Glomerular visceral epithelial cell (primary cell): ENCODE results near the gene BMPR1A.
"Not testable (repeated sequence)": the region's sequence is repeated elsewhere in the genome, so short reads cannot be mapped to it uniquely, and the experiment has no call there.

Experiments used
- DNase-seq: peaks from one replicate; pipeline ENCODE4 v3.0.0-alpha.2; 2016; ENCODE audit errors: extremely low spot score

Gene BMPR1A

GRCh38 chr10:86848747-86849146 lies 92.3 kb downstream of the BMPR1A start:
- no peak for DNase-seq

GRCh38 chr10:86849181-86849894 lies 92.9 kb downstream of the BMPR1A start:
- no peak for DNase-seq

DNA sequence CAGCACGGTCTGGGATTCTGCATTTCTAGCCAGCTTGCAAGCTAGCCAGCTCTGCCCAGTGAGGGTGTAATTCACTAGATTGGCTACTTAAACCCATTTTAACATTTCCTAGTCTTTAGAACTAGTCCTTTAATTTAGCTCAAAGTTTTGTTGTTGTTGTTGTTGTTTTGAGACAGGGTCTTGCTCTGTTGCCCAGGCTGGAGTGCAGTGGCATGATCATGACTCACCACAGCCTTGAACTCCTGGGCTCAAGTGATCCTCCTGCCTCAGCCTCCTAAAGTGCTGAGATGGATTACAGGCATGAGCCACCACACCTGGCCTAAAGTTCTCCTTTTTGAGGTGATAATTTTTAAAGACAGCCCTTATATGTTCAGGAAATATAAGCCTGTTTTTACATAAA lies 94.1 kb downstream of the BMPR1A start:
- no peak for DNase-seq

DNA sequence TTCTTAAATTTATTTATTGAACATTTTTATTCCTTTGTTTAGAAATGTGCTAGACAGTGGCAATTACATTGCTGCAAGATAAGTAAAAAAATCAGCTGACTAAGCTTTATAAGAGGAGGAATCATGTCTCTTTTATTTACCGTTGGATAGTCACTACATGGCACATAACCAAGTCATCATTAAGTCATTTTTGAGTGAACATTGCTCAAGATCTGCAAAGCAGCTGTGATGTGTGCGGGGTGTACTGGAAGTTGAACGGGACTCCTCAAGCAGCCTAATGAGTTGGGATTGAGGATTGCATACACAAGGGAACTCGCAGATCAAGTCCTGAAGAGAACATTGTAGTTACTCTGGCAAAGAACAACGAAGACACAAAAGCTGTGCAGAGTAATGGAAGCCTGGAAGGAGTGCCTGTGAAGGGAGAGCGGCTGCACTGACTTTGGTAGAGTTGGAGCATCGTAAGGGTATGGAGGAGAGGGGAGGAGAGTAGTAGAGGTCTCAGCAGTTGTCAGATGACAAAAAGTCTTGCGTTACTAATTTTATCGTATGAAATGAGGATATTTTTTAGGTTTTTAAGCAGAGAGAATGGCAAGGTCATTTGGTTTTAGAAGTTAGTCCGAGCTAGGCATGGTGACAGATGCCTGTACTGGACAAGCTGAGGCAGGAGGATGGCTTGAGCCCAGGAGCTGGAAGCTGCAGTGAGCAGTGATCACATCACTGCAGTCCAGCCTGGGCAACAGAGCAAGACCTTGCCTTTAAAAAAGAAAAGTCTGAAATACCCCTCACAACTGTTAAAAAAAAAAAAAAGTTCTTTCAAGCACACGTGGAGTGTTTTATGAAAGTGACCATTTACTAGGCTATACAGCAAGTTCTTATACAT lies 95.1 kb downstream of the BMPR1A start:
- DNase-seq = no peak

GRCh38 chr10:86853582-86853981 lies 97.2 kb downstream of the BMPR1A start:
- DNase-seq = not testable (repeated sequence)

DNA sequence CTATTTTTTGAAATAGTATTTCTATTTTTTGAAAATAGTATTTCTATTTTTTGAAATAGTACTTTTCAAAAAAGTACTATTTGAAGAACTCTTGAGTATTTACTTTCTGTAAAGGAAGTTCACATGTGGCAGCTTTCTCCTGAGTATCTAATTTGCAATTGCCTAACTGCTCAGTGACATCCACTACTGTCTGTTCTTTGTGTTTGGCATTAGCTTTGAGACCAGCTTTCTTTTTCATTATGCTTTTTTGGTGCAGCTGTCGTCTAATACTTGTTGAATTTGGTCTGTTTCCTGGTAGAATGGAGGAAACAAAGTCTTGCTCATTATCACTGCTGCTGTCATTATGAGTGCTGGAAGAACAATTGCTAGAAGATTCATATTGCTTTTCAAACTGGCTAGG lies 99.1 kb downstream of the BMPR1A start:
- no peak for DNase-seq

DNA sequence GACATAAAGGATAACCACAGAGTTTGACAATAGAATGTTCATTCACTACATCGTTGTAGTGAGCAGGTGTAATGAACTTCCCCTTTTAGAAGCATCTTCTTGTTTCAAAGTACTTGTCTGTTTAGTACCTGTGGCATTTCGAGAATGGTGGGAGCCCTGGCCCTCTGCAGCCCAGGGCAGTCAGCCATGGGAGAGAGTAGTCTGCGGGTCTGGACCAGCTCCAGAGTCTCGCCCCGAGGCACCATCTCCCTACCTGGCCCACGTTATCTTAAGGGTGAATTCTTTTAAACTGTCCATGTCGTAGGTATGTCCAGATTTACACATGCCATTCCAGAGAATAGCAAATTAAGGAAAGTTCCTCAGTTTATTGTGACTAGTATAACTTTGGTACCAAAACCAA lies 99.7 kb downstream of the BMPR1A start:
- no peak for DNase-seq

GRCh38 chr10:86857128-86857721 lies 100.8 kb downstream of the BMPR1A start:
- no peak for DNase-seq

DNA sequence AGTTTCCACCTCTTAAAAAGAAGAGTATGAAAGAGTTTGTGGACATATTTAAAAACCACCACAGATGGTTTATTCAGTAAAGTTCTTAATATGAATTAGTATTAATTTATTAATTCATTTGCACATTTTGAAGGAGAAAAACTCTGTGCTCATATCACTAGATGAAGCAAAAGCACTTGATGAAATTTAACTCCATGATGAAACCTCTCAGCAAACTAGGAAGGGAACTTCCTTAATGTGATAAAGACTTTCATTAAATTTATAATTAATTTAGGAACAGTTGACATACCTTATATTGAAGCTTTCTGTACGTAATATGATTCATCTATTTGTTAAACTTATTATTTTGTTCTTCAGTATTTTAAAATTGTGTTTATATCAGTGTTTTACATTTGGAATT lies 101.6 kb downstream of the BMPR1A start:
- DNase-seq = no peak

DNA sequence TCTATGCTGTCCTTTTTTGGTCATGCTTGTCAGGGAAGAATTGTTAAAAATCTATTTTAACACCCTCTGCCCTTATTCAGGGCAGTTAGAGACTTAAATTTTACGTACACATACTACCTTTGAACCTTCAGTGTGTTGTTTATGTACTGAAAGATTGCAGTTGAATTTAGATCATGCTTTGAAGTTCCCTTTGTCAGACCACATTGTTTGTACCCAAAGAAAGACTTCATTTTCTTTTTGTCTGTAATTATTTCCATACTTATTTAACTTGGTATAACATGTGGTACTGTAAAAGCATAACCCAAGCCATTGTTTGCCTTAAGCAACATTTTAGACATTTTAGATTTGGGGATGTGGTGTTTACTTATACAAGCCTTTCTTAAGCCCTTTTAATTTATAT lies 104.9 kb downstream of the BMPR1A start:
- no peak for DNase-seq

DNA sequence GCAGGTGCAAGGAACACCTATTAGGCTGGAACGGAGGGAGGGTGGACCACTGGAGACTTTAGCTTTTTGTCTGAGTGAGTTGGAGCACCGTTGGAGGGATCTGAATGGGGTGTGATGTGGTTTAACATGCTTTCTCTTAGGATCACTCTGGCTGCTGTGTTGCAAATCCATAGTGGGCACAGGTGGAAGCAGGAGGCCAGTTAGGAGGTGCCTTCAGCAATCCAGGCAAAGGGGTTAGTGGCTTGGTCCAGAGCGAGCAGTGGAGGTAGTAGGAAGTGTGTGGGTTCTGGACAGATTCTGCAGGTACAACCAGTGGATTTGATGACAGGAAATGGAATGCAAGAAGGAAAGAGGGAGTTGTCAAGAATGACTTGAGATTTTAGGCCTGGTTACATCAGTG lies 106.0 kb downstream of the BMPR1A start:
- no peak for DNase-seq

DNA sequence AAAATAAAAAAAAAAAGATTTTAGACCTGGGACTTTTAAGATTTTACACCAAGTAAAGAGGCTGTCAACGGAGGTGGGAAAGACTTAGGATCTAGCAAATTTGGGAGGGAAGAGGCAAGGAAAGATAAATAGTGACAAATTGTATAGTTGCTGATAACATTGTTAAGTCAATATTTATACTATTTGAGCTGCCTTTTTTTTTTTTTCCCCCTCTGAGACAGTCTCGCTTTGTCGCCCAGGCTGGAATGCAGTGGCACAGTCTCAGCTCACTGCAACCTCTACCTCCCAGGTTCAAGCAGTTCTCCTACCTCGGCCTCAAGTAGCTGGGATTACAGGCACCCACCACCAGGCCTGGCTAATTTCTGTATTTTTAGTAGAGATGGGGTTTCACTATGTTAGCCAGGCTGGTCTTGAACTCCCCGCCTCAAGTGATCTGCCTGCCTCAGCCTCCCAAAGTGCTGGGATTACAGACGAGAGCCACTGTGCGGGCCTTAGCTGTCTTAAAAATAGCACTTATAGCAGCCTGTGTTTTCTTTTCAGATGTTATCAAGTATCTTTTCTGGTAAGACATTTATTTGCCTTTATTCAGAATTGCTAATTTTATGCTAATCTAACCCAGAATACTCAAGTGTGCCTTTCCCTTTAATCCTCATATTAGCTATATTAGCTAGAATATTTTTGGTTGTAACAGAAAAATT lies 106.5 kb downstream of the BMPR1A start:
- no peak for DNase-seq

GRCh38 chr10:86863484-86863842 lies 107.0 kb downstream of the BMPR1A start:
- DNase-seq = no peak

- not testable (repeated sequence) for DNase-seq
Observed at GRCh38 chr10:86865011-86865811, 108.8 kb downstream of the BMPR1A start.

GRCh38 chr10:86867149-86867548 lies 110.7 kb downstream of the BMPR1A start:
- DNase-seq = no peak

- DNase-seq = peak; percentile 83
Observed at GRCh38 chr10:86868353-86868752, 111.9 kb downstream of the BMPR1A start.

DNA sequence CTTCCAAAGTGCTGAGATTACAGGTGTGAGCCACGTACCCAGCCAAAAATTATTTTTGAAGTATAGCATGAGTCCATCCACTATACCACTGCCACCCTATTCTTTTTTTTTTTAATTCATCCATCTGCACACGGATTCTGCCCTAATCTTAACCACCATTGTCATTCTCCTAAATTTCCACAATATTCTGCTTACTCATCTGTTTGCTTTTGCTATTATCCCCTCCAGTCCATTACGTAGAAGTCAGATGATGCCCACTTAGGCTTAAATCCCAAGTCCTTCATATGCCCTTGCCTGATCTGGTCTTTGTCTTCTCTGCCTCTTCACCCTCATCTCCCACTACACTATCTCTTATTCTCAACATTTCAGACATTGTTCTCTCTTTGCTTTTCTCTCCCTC lies 114.3 kb downstream of the BMPR1A start:
- DNase-seq = no peak

DNA sequence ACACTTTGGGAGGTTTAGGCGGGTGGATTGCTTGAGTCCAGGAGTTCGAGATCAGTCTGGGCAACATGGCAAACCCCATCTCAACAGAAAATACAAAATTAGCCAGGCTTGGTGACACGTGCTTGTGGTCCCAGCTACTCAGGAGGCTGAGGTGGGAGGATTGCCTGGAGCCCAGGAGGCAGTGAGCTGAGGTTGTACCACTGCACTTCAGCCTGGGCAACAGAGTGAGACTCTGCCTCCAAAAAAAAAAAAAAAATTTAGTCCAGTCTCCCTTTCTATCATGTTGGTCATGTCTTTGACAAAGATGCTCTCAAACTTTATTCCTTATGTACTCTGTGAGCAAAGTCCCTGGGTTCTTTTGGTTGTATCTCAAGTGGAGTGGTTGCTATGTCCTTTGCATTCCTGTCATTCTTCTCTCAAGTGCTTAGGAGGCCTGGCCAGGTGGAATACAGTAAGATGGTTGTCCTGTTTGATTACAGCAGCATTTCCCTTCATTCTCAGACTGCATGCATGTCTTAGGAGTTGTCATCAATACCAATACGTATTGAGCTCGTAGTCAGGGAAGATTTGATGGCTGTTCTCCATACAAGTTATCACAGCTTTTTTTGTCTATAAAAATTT lies 115.3 kb downstream of the BMPR1A start:
- peak; percentile 33 for DNase-seq

GRCh38 chr10:86872757-86873156 lies 116.3 kb downstream of the BMPR1A start:
- no peak for DNase-seq

DNA sequence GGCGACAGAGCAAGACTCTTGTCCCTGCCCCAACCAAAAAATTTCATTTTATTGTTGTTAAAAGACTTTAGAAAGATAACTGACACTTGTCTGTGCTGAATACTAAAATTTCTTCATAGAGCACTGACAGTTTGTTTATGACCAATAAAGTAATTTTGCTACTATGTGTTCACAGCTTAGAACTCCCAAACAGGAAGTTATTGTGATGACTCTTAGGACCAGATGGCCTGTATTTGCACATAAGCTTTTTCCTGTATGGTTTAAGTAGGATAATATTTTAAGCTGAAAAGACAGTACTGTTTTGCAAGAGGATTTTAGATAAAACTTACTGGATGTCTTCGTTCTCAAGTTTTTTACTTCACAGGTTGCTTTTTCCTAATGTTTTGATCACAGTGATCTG lies 120.3 kb downstream of the BMPR1A start:
- no peak for DNase-seq
